Esophagus muscularis mucosa (tissue), 4 donors: ENCODE data around the gene GTF2IRD1.

Source experiments
- EP300 ChIP-seq: sonication (generic); formaldehyde crosslinking; IDR thresholded peaks from one replicate; pipeline ENCODE4 v1.6.1; 2017; ENCODE audit warnings: antibody characterized with exemption
- POLR2A ChIP-seq: fragments of 450-650 bp; IDR thresholded peaks from one replicate; pipeline ENCODE4 v1.6.1; 2017; ENCODE audit warnings: antibody characterized with exemption, moderate library complexity, mild to moderate bottlenecking, low read depth
- TF ChIP-seq, protein P1 (sequence below), 3 experiments: fragments of 200-600 bp in 2 of 3; fragments of 450-650 bp in 1 of 3; sonication (generic) in 2 of 3; IDR thresholded peaks; one replicate each; pipeline ENCODE4 v1.5.1; 2017 to 2019; ENCODE audit warnings: antibody characterized with exemption in 3 of 3, mild to moderate bottlenecking in 2 of 3, moderate library complexity in 1 of 3

DNA sequence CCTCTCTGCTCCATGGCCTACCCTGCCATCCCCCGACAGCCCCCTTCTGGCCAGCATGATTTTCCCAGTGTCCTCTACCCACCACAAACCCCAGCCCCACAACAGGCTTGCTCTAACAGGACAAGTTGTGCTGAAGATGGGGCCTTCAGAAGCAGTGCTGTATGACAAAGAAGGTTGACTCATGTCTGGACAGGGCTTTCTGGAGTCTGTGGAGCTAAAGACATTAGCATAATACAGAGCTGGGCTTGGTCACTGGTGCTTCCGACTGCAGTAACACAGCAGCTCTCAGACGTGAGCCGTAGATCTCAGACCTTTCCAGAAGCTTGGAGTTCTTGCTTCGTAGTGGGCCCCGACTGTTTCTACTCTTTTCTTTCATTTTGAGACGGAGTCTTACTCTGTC lies 100.5 kb downstream of the GTF2IRD1 start:
- TF ChIP-seq, protein P1, sequence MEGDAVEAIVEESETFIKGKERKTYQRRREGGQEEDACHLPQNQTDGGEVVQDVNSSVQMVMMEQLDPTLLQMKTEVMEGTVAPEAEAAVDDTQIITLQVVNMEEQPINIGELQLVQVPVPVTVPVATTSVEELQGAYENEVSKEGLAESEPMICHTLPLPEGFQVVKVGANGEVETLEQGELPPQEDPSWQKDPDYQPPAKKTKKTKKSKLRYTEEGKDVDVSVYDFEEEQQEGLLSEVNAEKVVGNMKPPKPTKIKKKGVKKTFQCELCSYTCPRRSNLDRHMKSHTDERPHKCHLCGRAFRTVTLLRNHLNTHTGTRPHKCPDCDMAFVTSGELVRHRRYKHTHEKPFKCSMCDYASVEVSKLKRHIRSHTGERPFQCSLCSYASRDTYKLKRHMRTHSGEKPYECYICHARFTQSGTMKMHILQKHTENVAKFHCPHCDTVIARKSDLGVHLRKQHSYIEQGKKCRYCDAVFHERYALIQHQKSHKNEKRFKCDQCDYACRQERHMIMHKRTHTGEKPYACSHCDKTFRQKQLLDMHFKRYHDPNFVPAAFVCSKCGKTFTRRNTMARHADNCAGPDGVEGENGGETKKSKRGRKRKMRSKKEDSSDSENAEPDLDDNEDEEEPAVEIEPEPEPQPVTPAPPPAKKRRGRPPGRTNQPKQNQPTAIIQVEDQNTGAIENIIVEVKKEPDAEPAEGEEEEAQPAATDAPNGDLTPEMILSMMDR (IDR thresholded peaks at IDR 0.05), result no peak
- TF ChIP-seq POLR2A (no peak), EP300 (no peak)
